ENCODE results near the gene JRKL. TPM values are rescaled to one million over a fixed set of nuclear protein-coding genes. Genes with fewer than 3 reads are reported as not detected.

Gene JRKL
- total RNA-seq, 4 donors from 2014 or later = 2.9 to 5.8 (median 3.6) TPM

DNA sequence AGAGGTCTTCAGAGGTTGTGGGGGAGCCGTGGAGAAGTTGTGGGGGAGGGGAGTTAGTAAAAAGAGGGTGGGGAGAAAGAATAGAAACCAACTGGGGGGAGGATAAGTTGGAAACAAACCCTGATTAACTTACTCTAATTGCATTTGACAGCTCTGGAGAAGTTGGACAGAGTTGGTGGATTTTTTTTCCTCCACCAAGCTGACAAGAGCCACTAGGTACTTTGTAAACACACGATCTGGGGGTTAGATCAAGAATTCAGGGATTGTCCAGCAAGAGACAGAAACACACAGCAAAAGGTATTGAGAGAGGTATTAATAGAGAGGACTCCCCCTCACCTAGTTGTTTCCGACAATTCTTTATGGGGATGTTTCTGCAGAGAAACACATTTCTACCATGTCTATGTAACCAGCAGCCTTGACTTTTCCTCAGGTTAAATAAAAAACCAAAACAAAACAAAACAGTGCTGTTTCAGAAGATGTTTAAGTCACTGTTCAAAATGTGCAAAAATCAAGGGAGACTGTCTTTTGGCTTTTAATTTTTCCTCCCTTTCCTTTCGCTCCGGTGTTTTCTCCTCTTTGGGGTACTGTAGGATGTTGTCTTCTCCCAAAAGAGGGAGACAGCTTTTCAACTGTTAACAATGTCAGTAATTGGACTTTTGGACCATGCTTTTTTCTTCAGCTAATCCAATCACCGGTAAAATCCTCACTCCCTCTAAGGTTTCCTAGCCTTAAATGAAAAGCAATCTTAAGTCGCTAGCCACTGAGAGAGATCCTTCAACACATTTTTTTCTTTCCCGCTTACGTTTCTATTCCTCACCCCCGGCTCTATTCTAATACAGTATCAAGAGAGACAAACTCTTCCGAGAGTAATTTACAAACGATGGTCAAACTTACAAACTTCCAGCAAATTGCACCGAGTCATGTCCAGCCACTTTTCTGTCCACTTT, 47.5 kb upstream of the JRKL start:
- intact Hi-C loops (cut with DNase I; ENCODE audit: low total_unique reads) (loop anchor here (2.0 to 5.0 kb wide), 3 partner anchors 130 to 420 kb away; partner anchors contain the start of gene MTMR2), in situ Hi-C loops (cut with MboI; ENCODE audit: low sequenced_read_pairs in 4 of 4) (loop anchor here (5.0 to 25.0 kb wide), 4 partner anchors 280 to 290 kb away; no protein-coding TSS in a partner anchor)
- Histone ChIP-seq H3K27me3 (no peaks in the 10 kb centered on the region), H3K4me1 (peaks cover 3 to 6% of the 10 kb centered on the region in 2 donors), H3K36me3 (no peaks in the 10 kb centered on the region), H3K27ac (peak overlapping the region; percentile 63 to 74 (median 66)), H3K4me3 (peak overlapping the region; percentile 60 to 79 (median 64)), H3K9me3 (no peaks in the 10 kb centered on the region)
- ATAC-seq = peak in 1 of 2 donors; percentile 2
- DNase-seq = no peak
- TF ChIP-seq, protein P1, sequence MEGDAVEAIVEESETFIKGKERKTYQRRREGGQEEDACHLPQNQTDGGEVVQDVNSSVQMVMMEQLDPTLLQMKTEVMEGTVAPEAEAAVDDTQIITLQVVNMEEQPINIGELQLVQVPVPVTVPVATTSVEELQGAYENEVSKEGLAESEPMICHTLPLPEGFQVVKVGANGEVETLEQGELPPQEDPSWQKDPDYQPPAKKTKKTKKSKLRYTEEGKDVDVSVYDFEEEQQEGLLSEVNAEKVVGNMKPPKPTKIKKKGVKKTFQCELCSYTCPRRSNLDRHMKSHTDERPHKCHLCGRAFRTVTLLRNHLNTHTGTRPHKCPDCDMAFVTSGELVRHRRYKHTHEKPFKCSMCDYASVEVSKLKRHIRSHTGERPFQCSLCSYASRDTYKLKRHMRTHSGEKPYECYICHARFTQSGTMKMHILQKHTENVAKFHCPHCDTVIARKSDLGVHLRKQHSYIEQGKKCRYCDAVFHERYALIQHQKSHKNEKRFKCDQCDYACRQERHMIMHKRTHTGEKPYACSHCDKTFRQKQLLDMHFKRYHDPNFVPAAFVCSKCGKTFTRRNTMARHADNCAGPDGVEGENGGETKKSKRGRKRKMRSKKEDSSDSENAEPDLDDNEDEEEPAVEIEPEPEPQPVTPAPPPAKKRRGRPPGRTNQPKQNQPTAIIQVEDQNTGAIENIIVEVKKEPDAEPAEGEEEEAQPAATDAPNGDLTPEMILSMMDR (IDR thresholded peaks at IDR 0.05 in 4 of 5, conservative IDR thresholded peaks at IDR 0.05 in 1 of 5) = no peak
- no peak for TF ChIP-seq POLR2A (IDR thresholded peaks at IDR 0.05)

DNA sequence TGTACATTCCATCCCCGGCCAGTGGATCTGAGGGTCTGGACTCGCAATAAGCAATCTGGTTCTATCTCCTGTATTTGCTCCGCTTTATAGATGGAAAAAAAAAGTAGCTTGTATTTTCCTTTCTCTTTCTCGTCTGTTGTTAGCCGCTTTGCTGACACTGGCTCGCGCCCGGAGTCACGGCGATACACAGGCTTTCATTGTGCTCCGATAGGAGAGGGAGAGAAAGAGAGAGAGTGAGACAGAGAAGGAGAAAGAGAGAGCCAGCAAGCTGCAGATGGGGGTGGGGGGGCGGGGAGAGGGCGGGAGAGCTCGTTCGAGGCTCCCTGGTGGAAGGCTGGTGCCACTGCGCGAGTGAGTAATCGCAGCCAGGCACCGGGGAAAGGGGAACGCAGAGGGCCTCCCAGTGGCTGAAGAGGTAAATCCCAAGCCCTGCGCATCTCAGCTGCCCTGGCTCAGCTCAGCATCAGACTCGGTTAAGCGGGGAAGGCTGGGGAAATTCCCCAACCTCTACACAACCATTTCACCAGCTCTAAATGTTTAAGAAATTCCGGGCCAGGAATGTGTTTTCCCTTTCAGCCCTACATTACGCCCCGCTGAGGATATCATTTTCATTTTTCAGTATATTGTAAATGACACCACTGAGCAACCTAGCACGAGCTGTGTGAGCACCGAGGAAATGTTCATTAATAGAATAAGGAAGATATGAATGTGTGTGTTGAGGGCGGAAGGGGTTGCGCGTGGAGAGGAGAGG, 46.7 kb upstream of the JRKL start, which contains the start of gene MAML2:
Gene MAML2, minus strand, starts transcription at position 235 of the 751 bp plus-strand sequence. CDS start 1,300 bp downstream, outside the sequence.
- ATAC-seq = peak; percentile 90 to 93
- intact Hi-C loops (cut with DNase I; ENCODE audit: low total_unique reads) = loop anchor here (1.0 to 5.0 kb wide), 5 partner anchors 131 to 507 kb away; partner anchors contain the start of gene MTMR2
- Histone ChIP-seq H3K27ac (peak within 1 kb of the TSS; percentile 63 to 74 (median 66)), H3K36me3 (no peaks in the 10 kb centered on the region), H3K4me3 (peak within 1 kb of the TSS; percentile 60 to 79 (median 64)), H3K27me3 (no peaks in the 10 kb centered on the region), H3K9me3 (no peaks in the 10 kb centered on the region), H3K4me1 (peaks cover 3 to 4% of the 10 kb centered on the region in 2 donors)
- DNase-seq = peak; percentile 84 to 86
- TF ChIP-seq, protein P1 (IDR thresholded peaks at IDR 0.05 in 4 of 5, conservative IDR thresholded peaks at IDR 0.05 in 1 of 5) = peak; percentile 53 to 94 (median 72)
- peak in 1 of 2 donors; percentile 9 for TF ChIP-seq POLR2A (IDR thresholded peaks at IDR 0.05)
- in situ Hi-C loops (cut with MboI; ENCODE audit: low sequenced_read_pairs in 4 of 4) = loop anchor here (5.0 to 25.0 kb wide), 4 partner anchors 281 to 291 kb away; no protein-coding TSS in a partner anchor

DNA sequence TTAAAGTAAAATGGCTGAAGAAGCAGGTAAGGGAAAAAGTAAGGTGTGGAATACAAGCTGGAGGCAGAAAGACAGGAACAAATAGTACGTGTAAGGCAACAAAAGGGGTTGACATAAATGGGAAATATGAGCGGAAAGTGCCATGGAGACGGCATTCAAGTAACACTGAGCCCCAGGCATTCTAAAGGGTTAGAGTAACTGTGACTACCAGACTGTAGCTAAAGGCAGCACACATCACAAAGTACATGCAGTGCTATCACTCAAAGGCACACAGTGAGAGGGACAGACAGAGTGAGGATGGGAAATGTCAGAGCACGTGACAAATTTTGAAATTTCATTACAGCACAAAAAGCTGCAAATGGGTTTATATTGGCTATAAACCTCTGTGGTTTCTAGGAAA, 33.0 kb upstream of the JRKL start:
- Histone ChIP-seq H3K9me3 (no peaks in the 10 kb centered on the region), H3K4me3 (no peak overlapping the region), H3K27me3 (no peaks in the 10 kb centered on the region), H3K36me3 (peaks cover 0 to 50% of the 10 kb centered on the region in 2 donors), H3K4me1 (no peaks in the 10 kb centered on the region), H3K27ac (no peak overlapping the region)
- intact Hi-C loops (cut with DNase I; ENCODE audit: low total_unique reads) (no loop called here), in situ Hi-C loops (cut with MboI; ENCODE audit: low sequenced_read_pairs in 4 of 4) (loop anchor here in 1 of 4 donors (25.0 kb wide), 1 partner anchor 520 kb away; no protein-coding TSS in a partner anchor)
- no peak for ATAC-seq
- no peak for DNase-seq
- no peak for TF ChIP-seq POLR2A (IDR thresholded peaks at IDR 0.05)
- TF ChIP-seq, protein P1 (IDR thresholded peaks at IDR 0.05 in 4 of 5, conservative IDR thresholded peaks at IDR 0.05 in 1 of 5) = no peak

DNA sequence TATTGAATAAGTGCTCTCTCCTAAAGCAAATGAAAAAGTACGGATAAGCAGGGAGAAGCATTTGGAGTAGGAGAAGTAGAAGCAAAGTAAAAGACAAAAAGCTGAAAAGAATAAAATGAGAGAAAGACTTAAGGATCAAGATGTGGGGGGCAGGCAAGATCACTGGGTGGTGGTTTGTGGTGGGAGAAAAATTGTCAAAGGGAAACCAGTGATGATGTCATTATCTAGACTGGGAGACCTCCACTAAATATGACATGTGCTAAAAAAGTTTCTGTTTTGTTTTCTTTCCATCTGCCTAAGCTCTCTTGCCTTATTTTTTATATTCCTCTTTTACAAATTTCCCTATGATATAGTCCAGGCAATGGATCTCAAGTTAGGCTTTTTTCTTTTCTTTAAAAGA, 32.0 kb upstream of the JRKL start:
- H3K36me3 ChIP-seq = peaks cover 0 to 50% of the 10 kb centered on the region in 2 donors
- no peaks in the 10 kb centered on the region for H3K27me3 ChIP-seq
- ATAC-seq (no peak), DNase-seq (no peak)
- no peaks in the 10 kb centered on the region for H3K9me3 ChIP-seq
- no peaks in the 10 kb centered on the region for H3K4me1 ChIP-seq
- no peak overlapping the region for H3K4me3 ChIP-seq
- in situ Hi-C loops (cut with MboI; ENCODE audit: low sequenced_read_pairs in 4 of 4) (loop anchor here in 1 of 4 donors (25.0 kb wide), 1 partner anchor 520 kb away; no protein-coding TSS in a partner anchor), intact Hi-C loops (cut with DNase I; ENCODE audit: low total_unique reads) (no loop called here)
- H3K27ac ChIP-seq = no peak overlapping the region
- TF ChIP-seq, protein P1 (IDR thresholded peaks at IDR 0.05 in 4 of 5, conservative IDR thresholded peaks at IDR 0.05 in 1 of 5) = no peak
- TF ChIP-seq POLR2A (IDR thresholded peaks at IDR 0.05) = no peak

All from gastrocnemius medialis (tissue), 4 donors.